HCT116 (cell line): ENCODE data around the gene TMEM30A. TPM values are rescaled to one million over a fixed set of nuclear protein-coding genes. Genes with fewer than 3 reads are reported as not detected.

Experiments used
- ATAC-seq: fragments of 200-7000 bp; cut with Tn5 transposase; 2 replicates; pipeline ENCODE4 v1.9.1; 2020; ENCODE audit warnings: mild to moderate bottlenecking, moderate library complexity
- BruUV-seq: library from RNA; stranded (reverse); fragments of 400-500 nt; replicated peaks from 2 replicates; lab custom pipeline; 2021; lab: Mats Ljungman, UMichigan
- CTCF ChIA-PET: fragments of 300-600 bp; sonication (Branson Sonifier 250); formaldehyde crosslinking; loops from one replicate; lab custom pipeline; 2021; ENCODE audit warnings: antibody characterized with exemption; lab: Charles Lee
- POLR2A ChIA-PET: fragments of 300-600, 350-600 bp; sonication (Branson Sonifier 250); formaldehyde crosslinking; loops from one replicate; lab custom pipeline; 2021; ENCODE audit warnings: antibody characterized with exemption; lab: Charles Lee
- RAD21 ChIA-PET, 2 experiments: fragments of 300-600 bp; sonication (Branson Sonifier 250); formaldehyde crosslinking; loops; one replicate each; lab custom pipeline; 2023; ENCODE audit warnings: low total read pairs in 2 of 2; ENCODE audit not compliant: uncharacterized antibody in 2 of 2, unreplicated experiment in 2 of 2, low non-redundant PET in 1 of 2; lab: Charles Lee
- DNase-seq: peaks from one replicate; pipeline ENCODE4 v3.0.0-alpha.2; 2010; ENCODE audit warnings: low read depth, low spot score
- H2AFZ ChIP-seq: fragments of 200-600 bp; shearing (Covaris generic), sonication (generic); 2 replicates; pipeline ENCODE4 v1.6.1; 2017; ENCODE audit warnings: low read depth, mixed run types, mixed read lengths, antibody characterized with exemption, low read length; ENCODE audit not compliant: poor library complexity, severe bottlenecking
- H3K27ac ChIP-seq: 2 replicates; pipeline ENCODE4 v1.5.1; 2012; ENCODE audit warnings: low read depth, low read length
- H3K27me3 ChIP-seq: fragments of 200-600 bp; sonication (generic); 2 replicates; pipeline ENCODE4 v1.6.1; 2016; ENCODE audit warnings: mixed run types, low read length, mixed read lengths; ENCODE audit not compliant: insufficient read depth
- H3K36me3 ChIP-seq, 2 experiments: fragments of 200-500 bp in 1 of 2; fragments of 200-600 bp in 1 of 2; sonication (Bioruptor generic) in 1 of 2; sonication (generic) in 1 of 2; 2 replicates each; pipeline versions ENCODE4 v1.5.1 to v1.6.1; 2014 to 2016; ENCODE audit warnings: low read length in 2 of 2, inconsistent platforms in 1 of 2, mixed read lengths in 1 of 2, mixed run types in 1 of 2; ENCODE audit not compliant: insufficient read depth in 2 of 2, control insufficient read depth in 1 of 2
- H3K4me1 ChIP-seq, 2 experiments: fragments of 200-600 bp in 1 of 2; sonication (generic) in 1 of 2; 2 replicates each; pipeline versions ENCODE4 v1.5.1 to v1.6.1; 2012 to 2017; ENCODE audit warnings: low read length in 2 of 2, inconsistent platforms in 1 of 2, mild to moderate bottlenecking in 1 of 2, mixed read lengths in 1 of 2, mixed run types in 1 of 2, moderate library complexity in 1 of 2; ENCODE audit not compliant: insufficient read depth in 2 of 2, control insufficient read depth in 1 of 2
- H3K4me2 ChIP-seq: fragments of 200-600 bp; sonication (generic); 2 replicates; pipeline ENCODE4 v1.6.1; 2017; ENCODE audit warnings: mixed run types, low read length, mixed read lengths
- H3K4me3 ChIP-seq, 2 experiments: fragments of 200-600 bp in 1 of 2; sonication (generic) in 1 of 2; replicated peaks in 1 of 2; 2 replicates each; pipeline ENCODE4 v1.5.1; 2011 to 2016; ENCODE audit warnings: low read length in 2 of 2, control low read depth in 1 of 2, low read depth in 1 of 2, mild to moderate bottlenecking in 1 of 2, mixed read lengths in 1 of 2, mixed run types in 1 of 2
- H3K79me2 ChIP-seq: fragments of 200-600 bp; sonication (generic); 2 replicates; pipeline ENCODE4 v1.6.1; 2017; ENCODE audit warnings: mild to moderate bottlenecking, mixed run types, low read length, moderate library complexity, mixed read lengths; ENCODE audit not compliant: insufficient read depth
- H3K9ac ChIP-seq: fragments of 200-600 bp; sonication (generic); 2 replicates; pipeline ENCODE4 v1.6.1; 2016; ENCODE audit warnings: low read length, mixed read lengths
- H3K9me2 ChIP-seq: fragments of 200-600 bp; sonication (generic), shearing (Covaris generic); 2 replicates; pipeline ENCODE4 v1.6.1; 2017; ENCODE audit warnings: mixed run types, mild to moderate bottlenecking, moderate library complexity; ENCODE audit not compliant: insufficient read depth
- H3K9me3 ChIP-seq, 2 experiments: fragments of 200-500 bp in 1 of 2; fragments of 200-600 bp in 1 of 2; sonication (Bioruptor generic) in 1 of 2; sonication (generic) in 1 of 2; 2 replicates each; pipeline ENCODE4 v1.6.1; 2014 to 2017; ENCODE audit warnings: low read length in 2 of 2, mixed read lengths in 2 of 2, inconsistent platforms in 1 of 2, low read depth in 1 of 2, mild to moderate bottlenecking in 1 of 2, mixed run types in 1 of 2, moderate library complexity in 1 of 2; ENCODE audit not compliant: control insufficient read depth in 1 of 2, insufficient read depth in 1 of 2
- H4K20me1 ChIP-seq: fragments of 200-600 bp; sonication (generic), shearing (Covaris generic); 2 replicates; pipeline ENCODE4 v1.6.1; 2017; ENCODE audit warnings: mixed run types, mild to moderate bottlenecking, moderate library complexity; ENCODE audit not compliant: insufficient read depth
- CBX3 ChIP-seq: IDR thresholded peaks from 2 replicates; pipeline ENCODE4 v1.6.1; 2012; ENCODE audit warnings: low read depth
- CEBPB ChIP-seq: IDR thresholded peaks from 2 replicates; pipeline ENCODE4 v1.6.1; 2012; ENCODE audit warnings: low read depth
- EGR1 ChIP-seq: IDR thresholded peaks from 2 replicates; pipeline ENCODE4 v1.6.1; 2012; ENCODE audit warnings: low read depth
- EZH2 ChIP-seq: fragments of 200-600 bp; sonication (generic); IDR thresholded peaks from 2 replicates; pipeline ENCODE4 v1.6.1; 2017; ENCODE audit warnings: antibody characterized with exemption, mixed run types
- EZH2phosphoT487 ChIP-seq: fragments of 200-600 bp; IDR thresholded peaks from 2 replicates; pipeline ENCODE4 v1.6.1; 2018; ENCODE audit warnings: antibody characterized with exemption, borderline replicate concordance
- FOSL1 ChIP-seq: IDR thresholded peaks from 2 replicates; pipeline ENCODE4 v1.6.1; 2012; ENCODE audit warnings: low read depth
- JUND ChIP-seq: IDR thresholded peaks from 2 replicates; pipeline ENCODE4 v1.6.1; 2012
- POLR2A ChIP-seq: IDR thresholded peaks from 2 replicates; pipeline ENCODE4 v1.7.0; 2011; ENCODE audit warnings: borderline replicate concordance; ENCODE audit not compliant: insufficient read depth, insufficient read length; ENCODE audit errors: extremely low read depth
- POLR2AphosphoS5 ChIP-seq: IDR thresholded peaks from 2 replicates; pipeline ENCODE4 v1.6.1; 2011; ENCODE audit warnings: mild to moderate bottlenecking, low read depth, low read length, moderate library complexity
- RAD21 ChIP-seq: IDR thresholded peaks from 2 replicates; pipeline ENCODE4 v1.6.1; 2012; ENCODE audit warnings: low read depth, mild to moderate bottlenecking
- SIN3A ChIP-seq: IDR thresholded peaks from 2 replicates; pipeline ENCODE4 v1.6.1; 2012; ENCODE audit warnings: low read depth
- SP1 ChIP-seq: IDR thresholded peaks from 2 replicates; pipeline ENCODE4 v1.6.1; 2012; ENCODE audit warnings: low read depth
- SRF ChIP-seq: IDR thresholded peaks from 2 replicates; pipeline ENCODE4 v1.6.1; 2012; ENCODE audit warnings: low read depth
- TCF7L2 ChIP-seq: IDR thresholded peaks from 2 replicates; pipeline ENCODE4 v1.7.0; 2011; ENCODE audit warnings: borderline replicate concordance, inconsistent platforms; ENCODE audit not compliant: insufficient read depth, insufficient read length; ENCODE audit errors: extremely low read depth
- YY1 ChIP-seq: IDR thresholded peaks from 2 replicates; pipeline ENCODE4 v1.6.1; 2011; ENCODE audit warnings: low read length, low read depth, moderate library complexity, mild to moderate bottlenecking; ENCODE audit not compliant: insufficient replicate concordance; ENCODE audit errors: extremely low read depth
- intact Hi-C: fragments of 100-400 bp; cut with micrococcal nuclease; formaldehyde crosslinking; loops from 2 replicates; pipeline ENCODE4 v1.10.0; 2022
- total RNA-seq: library from RNA; stranded (reverse); gene quantifications from one replicate; pipeline ENCODE4 v1.2.1, GENCODE V29; 2021; ENCODE audit not compliant: unreplicated experiment
- TF ChIP-seq, protein P1 (sequence below): IDR thresholded peaks from 2 replicates; pipeline ENCODE4 v1.6.1; 2012
- TF ChIP-seq, protein P2 (sequence below): IDR thresholded peaks from 2 replicates; pipeline ENCODE4 v1.6.1; 2012
- TF ChIP-seq, protein P3 (sequence below): IDR thresholded peaks from 2 replicates; pipeline ENCODE4 v1.6.1; 2011; ENCODE audit warnings: mild to moderate bottlenecking, low read length, moderate library complexity; ENCODE audit not compliant: insufficient replicate concordance; ENCODE audit errors: extremely low read depth
- TF ChIP-seq, protein P4 (sequence below): IDR thresholded peaks from 2 replicates; pipeline ENCODE4 v1.6.1; 2012; ENCODE audit warnings: low read depth
- TF ChIP-seq, protein P5 (sequence below), 3 experiments: fragments of 200-600 bp in 1 of 3; sonication (generic) in 1 of 3; IDR thresholded peaks in 2 of 3; conservative IDR thresholded peaks in 1 of 3; 2 replicates each; pipeline ENCODE4 v1.5.1; 2012 to 2017; ENCODE audit warnings: low read depth in 2 of 3, low read length in 2 of 3, antibody characterized with exemption in 1 of 3, borderline replicate concordance in 1 of 3, control low read depth in 1 of 3, mild to moderate bottlenecking in 1 of 3, mixed read lengths in 1 of 3, mixed run types in 1 of 3, moderate library complexity in 1 of 3; ENCODE audit not compliant: insufficient read depth in 1 of 3

Gene TMEM30A
- total RNA-seq, 1 experiment from 2014 or later = 73.4 TPM

DNA sequence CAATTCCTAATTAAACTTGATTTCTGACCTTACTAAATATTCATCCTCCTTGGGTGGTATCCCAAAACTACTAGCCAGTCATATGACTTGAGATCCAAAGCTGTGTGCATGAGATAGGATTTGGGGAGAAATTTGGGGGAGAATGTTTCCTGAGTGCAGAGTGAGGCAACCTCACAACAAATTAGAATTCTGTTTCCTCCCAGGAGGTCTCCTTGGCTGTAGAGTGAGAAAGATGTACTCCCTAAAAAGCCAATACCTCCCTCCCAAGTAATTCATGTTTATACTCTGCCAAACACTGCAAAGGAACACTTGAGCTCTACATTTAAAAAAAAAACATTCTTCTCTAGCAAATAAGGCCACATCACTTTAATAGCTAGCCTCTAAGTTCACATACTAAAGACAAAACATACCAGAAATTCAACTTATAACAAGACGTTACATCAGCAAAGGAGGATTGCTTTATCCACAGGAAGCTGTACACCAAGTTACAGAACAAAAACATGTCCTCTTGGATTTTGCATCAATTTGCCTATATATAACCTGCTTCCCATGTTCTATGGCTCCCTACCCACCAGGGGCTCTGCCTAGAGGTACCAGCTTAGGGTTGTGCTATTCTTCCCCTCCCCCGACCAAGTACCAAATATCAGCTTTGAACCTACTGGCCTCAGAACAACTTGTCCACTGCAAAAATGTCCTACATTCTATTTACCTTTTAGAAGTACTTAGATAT is 15.4 kb upstream of the TMEM30A start:
- Histone ChIP-seq H2AFZ (no peak overlapping the region), H3K36me3 (no peaks in the 10 kb centered on the region), H3K27me3 (no peaks in the 10 kb centered on the region), H3K4me1 (no peaks in the 10 kb centered on the region), H3K79me2 (no peaks in the 10 kb centered on the region), H4K20me1 (no peaks in the 10 kb centered on the region), H3K4me3 (no peak overlapping the region), H3K4me2 (no peak overlapping the region), H3K9me2 (no peaks in the 10 kb centered on the region), H3K9ac (no peak overlapping the region), H3K9me3 (no peaks in the 10 kb centered on the region), H3K27ac (no peak overlapping the region)
- RAD21 ChIA-PET = no interaction called here
- POLR2A ChIA-PET = no interaction called here
- BruUV-seq = no TSS peak
- ATAC-seq (no peak), DNase-seq (no peak)
- TF ChIP-seq CBX3 = no peak
- no peak for TF ChIP-seq POLR2A
- TF ChIP-seq, protein P1, sequence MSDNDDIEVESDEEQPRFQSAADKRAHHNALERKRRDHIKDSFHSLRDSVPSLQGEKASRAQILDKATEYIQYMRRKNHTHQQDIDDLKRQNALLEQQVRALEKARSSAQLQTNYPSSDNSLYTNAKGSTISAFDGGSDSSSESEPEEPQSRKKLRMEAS = no peak
- no peak for TF ChIP-seq SP1
- TF ChIP-seq, protein P2, sequence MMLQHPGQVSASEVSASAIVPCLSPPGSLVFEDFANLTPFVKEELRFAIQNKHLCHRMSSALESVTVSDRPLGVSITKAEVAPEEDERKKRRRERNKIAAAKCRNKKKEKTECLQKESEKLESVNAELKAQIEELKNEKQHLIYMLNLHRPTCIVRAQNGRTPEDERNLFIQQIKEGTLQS = no peak
- no peak for TF ChIP-seq SIN3A
- TF ChIP-seq EGR1 = no peak
- TF ChIP-seq, protein P3, sequence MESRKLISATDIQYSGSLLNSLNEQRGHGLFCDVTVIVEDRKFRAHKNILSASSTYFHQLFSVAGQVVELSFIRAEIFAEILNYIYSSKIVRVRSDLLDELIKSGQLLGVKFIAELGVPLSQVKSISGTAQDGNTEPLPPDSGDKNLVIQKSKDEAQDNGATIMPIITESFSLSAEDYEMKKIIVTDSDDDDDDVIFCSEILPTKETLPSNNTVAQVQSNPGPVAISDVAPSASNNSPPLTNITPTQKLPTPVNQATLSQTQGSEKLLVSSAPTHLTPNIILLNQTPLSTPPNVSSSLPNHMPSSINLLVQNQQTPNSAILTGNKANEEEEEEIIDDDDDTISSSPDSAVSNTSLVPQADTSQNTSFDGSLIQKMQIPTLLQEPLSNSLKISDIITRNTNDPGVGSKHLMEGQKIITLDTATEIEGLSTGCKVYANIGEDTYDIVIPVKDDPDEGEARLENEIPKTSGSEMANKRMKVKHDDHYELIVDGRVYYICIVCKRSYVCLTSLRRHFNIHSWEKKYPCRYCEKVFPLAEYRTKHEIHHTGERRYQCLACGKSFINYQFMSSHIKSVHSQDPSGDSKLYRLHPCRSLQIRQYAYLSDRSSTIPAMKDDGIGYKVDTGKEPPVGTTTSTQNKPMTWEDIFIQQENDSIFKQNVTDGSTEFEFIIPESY = no peak
- TF ChIP-seq SRF = no peak
- TF ChIP-seq FOSL1 = no peak
- TF ChIP-seq EZH2phosphoT487 = no peak
- no peak for TF ChIP-seq POLR2AphosphoS5
- no peak for TF ChIP-seq YY1
- no peak for TF ChIP-seq CEBPB
- TF ChIP-seq, protein P4, sequence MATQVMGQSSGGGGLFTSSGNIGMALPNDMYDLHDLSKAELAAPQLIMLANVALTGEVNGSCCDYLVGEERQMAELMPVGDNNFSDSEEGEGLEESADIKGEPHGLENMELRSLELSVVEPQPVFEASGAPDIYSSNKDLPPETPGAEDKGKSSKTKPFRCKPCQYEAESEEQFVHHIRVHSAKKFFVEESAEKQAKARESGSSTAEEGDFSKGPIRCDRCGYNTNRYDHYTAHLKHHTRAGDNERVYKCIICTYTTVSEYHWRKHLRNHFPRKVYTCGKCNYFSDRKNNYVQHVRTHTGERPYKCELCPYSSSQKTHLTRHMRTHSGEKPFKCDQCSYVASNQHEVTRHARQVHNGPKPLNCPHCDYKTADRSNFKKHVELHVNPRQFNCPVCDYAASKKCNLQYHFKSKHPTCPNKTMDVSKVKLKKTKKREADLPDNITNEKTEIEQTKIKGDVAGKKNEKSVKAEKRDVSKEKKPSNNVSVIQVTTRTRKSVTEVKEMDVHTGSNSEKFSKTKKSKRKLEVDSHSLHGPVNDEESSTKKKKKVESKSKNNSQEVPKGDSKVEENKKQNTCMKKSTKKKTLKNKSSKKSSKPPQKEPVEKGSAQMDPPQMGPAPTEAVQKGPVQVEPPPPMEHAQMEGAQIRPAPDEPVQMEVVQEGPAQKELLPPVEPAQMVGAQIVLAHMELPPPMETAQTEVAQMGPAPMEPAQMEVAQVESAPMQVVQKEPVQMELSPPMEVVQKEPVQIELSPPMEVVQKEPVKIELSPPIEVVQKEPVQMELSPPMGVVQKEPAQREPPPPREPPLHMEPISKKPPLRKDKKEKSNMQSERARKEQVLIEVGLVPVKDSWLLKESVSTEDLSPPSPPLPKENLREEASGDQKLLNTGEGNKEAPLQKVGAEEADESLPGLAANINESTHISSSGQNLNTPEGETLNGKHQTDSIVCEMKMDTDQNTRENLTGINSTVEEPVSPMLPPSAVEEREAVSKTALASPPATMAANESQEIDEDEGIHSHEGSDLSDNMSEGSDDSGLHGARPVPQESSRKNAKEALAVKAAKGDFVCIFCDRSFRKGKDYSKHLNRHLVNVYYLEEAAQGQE = no peak
- TF ChIP-seq TCF7L2 = no peak
- no peak for TF ChIP-seq JUND
- TF ChIP-seq RAD21 = no peak
- no peak for TF ChIP-seq EZH2
- TF ChIP-seq, protein P5, sequence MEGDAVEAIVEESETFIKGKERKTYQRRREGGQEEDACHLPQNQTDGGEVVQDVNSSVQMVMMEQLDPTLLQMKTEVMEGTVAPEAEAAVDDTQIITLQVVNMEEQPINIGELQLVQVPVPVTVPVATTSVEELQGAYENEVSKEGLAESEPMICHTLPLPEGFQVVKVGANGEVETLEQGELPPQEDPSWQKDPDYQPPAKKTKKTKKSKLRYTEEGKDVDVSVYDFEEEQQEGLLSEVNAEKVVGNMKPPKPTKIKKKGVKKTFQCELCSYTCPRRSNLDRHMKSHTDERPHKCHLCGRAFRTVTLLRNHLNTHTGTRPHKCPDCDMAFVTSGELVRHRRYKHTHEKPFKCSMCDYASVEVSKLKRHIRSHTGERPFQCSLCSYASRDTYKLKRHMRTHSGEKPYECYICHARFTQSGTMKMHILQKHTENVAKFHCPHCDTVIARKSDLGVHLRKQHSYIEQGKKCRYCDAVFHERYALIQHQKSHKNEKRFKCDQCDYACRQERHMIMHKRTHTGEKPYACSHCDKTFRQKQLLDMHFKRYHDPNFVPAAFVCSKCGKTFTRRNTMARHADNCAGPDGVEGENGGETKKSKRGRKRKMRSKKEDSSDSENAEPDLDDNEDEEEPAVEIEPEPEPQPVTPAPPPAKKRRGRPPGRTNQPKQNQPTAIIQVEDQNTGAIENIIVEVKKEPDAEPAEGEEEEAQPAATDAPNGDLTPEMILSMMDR (IDR thresholded peaks at IDR 0.05 in 2 of 3, conservative IDR thresholded peaks at IDR 0.05 in 1 of 3; ENCODE audit: borderline replicate concordance in 1 of 3, insufficient read depth in 1 of 3, low read depth in 2 of 3, low read length in 2 of 3) = no peak
- CTCF ChIA-PET = interaction anchor here (1.2 kb wide), 1 partner anchor 11 kb away, joined by 3 read pairs; no protein-coding TSS in a partner anchor
- intact Hi-C loops = no loop called here
